AG08396 (cell line): ENCODE measurements around the gene BTBD18.
A peak's percentile ranks its signal among the peaks of the same experiment; 100 is the strongest.

Source experiments
- DNase-seq: peaks from one replicate; pipeline ENCODE4 v3.0.0; 2012; ENCODE audit warnings: low spot score, mixed read lengths

Gene BTBD18

GRCh38 chr11:57775491-57775890 lies 23.9 kb upstream of the BTBD18 start:
- DNase-seq: no peak

GRCh38 chr11:57773026-57773598 lies 21.5 kb upstream of the BTBD18 start:
- no peak for DNase-seq

GRCh38 chr11:57772562-57772961 lies 20.9 kb upstream of the BTBD18 start:
- DNase-seq: no peak

- DNase-seq: no peak
Measured at GRCh38 chr11:57771365-57771764, 19.7 kb upstream of the BTBD18 start.

GRCh38 chr11:57770793-57771192 lies 19.2 kb upstream of the BTBD18 start:
- no peak for DNase-seq

- DNase-seq: no peak
Measured at GRCh38 chr11:57764972-57765371, 13.4 kb upstream of the BTBD18 start.

GRCh38 chr11:57764566-57764965 lies 12.9 kb upstream of the BTBD18 start:
- DNase-seq: no peak

GRCh38 chr11:57764021-57764420 lies 12.4 kb upstream of the BTBD18 start:
- DNase-seq: no peak

- DNase-seq: peak; percentile 55
Measured at GRCh38 chr11:57763568-57763967, 11.9 kb upstream of the BTBD18 start.

- DNase-seq: no peak
Measured at GRCh38 chr11:57762235-57762861, 10.7 kb upstream of the BTBD18 start.

- DNase-seq: peak; percentile 96
Measured at GRCh38 chr11:57761301-57762234, 9.9 kb upstream of the BTBD18 start, which contains the start of gene CTNND1. TSS of gene CTNND1 (plus strand) at chr11:57761802. CDS start at chr11:57791479, 29,677 bp downstream.

- DNase-seq: no peak
Measured at GRCh38 chr11:57758174-57758573, 6.6 kb upstream of the BTBD18 start.

- DNase-seq: no peak
Measured at GRCh38 chr11:57752954-57753353, 1.3 kb upstream of the BTBD18 start.

GRCh38 chr11:57751176-57751575 lies 443 bp downstream of the BTBD18 start:
- no peak for DNase-seq

- DNase-seq: no peak
Measured at GRCh38 chr11:57746920-57747319, 4.7 kb downstream of the BTBD18 start.

- DNase-seq: no peak
Measured at GRCh38 chr11:57745206-57745605, 6.4 kb downstream of the BTBD18 start.

- no peak for DNase-seq
Measured at GRCh38 chr11:57744357-57744756, 7.3 kb downstream of the BTBD18 start.

GRCh38 chr11:57742087-57742452 lies 9.5 kb downstream of the BTBD18 start:
- no peak for DNase-seq

GRCh38 chr11:57741132-57742086 lies 10.2 kb downstream of the BTBD18 start, which contains the start of gene SELENOH:
TSS of gene SELENOH (plus strand) at chr11:57741491. CDS start at chr11:57741596, 105 bp downstream.
- DNase-seq: peak; percentile 95

GRCh38 chr11:57735619-57736298 lies 15.9 kb downstream of the BTBD18 start:
- DNase-seq: no peak

GRCh38 chr11:57732661-57733060 lies 19.0 kb downstream of the BTBD18 start:
- no peak for DNase-seq
